Measurements from ENCODE around the gene NPW.

NPW gene

DNA sequence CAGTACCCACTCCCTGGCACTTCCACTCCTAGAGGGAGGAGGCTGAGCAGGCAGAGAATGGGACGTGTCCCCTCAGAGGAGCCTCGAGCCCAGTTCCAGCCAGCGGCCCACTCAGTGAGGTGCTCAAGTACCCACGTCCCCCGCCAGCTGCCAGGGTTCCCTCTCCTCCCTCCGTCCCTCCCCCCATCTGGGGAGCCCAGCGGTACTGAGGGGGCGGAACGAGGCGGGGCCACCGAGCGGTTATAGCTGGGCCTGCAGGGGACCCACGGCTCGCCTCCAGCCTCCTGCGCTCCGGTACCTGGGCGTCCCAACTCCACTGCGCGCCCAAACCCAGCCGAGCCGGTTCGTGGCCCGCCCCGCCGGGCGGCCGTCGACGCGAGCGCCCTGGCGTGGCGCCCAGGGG lies at the start of gene NPW:
NPW (plus strand) TSS at position 268 of the 403 bp plus-strand sequence.
- no peak for DNase-seq

DNA sequence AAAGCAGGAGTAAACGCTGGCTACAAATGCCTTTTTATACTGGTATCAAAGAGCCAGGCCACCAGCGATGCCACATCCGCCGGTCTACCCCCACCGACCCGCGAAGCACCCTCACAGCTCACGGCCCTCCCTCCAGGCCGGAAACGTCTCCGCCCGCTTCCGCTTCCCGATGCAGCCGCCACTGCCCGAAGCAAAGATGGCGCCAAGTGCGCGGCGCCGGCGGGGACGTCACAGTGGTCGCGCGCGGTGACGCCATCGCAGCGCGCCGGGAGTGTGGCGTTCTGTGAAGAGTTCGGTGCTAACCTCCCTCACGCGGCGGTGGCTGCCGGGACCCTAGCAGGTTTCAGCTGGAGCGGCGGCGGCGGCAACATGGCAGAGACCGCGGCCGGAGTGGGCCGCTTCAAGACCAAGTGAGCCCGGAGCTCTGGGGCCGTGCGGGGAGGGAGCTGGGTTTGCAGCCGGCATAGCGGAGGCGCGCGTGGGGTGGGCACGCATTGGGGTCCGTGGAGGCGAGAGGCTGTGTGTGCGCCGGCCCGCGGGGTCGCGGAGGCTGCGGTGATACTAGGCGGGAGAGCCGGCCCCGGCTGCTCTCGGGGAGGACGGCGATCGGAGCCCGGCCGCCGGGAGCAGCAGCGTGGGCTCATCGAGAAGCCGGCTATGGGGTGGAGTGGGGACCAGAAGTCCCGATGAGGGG lies 47.6 kb upstream of the NPW start, which contains the start of gene TBL3:
TBL3 (plus strand) TSS at position 258 of the 694 bp plus-strand sequence; CDS start at position 370, 112 bp downstream.
- peak; percentile 57 for DNase-seq

DNA sequence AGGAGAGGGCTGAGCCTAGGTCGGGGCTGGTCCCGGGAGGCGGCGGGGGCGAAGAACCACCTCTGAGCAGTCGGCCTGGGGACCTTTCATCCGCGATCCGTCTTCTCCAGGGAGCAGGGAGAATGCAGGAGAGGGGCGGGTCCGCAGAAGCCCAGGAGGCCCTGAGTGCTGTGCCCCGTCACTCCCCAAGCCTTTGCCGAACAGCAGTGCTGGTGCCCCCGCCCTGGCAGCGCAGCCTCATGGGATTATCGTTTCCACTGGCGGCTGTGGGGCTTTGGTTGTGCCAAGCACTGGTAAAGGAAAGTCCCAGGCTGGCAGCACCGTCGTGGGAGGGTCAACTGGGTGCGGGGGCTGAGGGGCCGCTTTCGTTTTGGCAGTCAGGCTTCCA lies 47.1 kb upstream of the NPW start:
- DNase-seq: no peak

- DNase-seq: no peak
Measured at GRCh38 chr16:1973461-1974156, 46.0 kb upstream of the NPW start.

DNA sequence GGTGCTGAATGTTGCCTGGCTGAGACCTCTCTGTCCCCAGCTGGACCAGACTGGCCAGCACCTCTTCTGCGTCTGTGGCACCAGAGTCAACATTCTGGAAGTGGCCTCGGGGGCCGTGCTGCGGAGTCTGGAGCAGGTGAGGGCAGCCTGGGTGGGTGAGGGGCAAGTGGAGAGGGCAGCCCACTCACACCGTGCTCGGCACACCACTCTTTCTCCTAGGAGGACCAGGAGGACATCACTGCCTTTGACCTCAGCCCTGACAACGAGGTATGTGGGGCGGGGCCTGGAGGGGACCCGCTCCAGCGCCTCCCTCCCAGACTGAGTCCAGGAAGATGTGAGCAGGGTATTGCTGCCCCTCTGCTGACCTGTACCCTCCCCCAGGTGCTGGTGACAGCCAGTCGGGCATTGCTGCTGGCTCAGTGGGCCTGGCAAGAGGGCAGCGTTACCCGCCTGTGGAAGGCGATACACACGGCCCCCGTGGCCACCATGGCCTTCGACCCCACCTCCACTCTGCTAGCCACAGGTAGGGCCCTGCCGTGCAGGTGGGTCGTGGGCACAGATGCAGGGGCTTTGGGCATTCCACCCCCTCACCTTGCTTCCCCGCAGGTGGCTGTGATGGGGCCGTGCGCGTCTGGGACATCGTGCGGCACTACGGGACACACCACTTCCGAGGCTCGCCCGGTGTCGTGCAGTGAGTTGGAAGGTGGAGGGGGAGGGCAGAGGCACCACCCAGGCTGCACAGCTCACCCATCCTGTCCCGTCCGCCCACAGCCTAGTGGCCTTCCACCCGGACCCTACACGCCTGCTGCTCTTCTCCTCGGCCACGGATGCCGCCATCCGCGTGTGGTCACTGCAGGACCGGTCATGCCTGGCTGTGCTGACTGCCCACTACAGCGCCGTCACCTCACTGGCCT lies 45.2 kb upstream of the NPW start:
- no peak for DNase-seq

GRCh38 chr16:1975432-1976215 lies 44.0 kb upstream of the NPW start:
- DNase-seq: no peak

DNA sequence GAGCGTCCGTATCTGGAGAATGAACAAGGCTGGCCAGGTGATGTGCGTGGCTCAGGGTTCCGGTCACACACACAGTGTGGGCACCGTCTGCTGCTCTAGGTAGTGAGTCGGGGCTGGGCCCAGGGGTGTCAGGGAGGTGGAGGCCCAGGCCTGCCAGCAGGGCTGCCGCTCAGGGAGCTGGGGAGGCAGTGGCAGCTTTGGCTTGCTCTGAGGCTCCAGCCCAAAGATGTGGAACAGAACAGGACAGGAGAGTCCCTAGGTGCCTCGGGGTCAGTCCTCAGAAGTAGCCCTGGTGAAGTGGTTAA lies 43.4 kb upstream of the NPW start:
- DNase-seq: no peak

DNA sequence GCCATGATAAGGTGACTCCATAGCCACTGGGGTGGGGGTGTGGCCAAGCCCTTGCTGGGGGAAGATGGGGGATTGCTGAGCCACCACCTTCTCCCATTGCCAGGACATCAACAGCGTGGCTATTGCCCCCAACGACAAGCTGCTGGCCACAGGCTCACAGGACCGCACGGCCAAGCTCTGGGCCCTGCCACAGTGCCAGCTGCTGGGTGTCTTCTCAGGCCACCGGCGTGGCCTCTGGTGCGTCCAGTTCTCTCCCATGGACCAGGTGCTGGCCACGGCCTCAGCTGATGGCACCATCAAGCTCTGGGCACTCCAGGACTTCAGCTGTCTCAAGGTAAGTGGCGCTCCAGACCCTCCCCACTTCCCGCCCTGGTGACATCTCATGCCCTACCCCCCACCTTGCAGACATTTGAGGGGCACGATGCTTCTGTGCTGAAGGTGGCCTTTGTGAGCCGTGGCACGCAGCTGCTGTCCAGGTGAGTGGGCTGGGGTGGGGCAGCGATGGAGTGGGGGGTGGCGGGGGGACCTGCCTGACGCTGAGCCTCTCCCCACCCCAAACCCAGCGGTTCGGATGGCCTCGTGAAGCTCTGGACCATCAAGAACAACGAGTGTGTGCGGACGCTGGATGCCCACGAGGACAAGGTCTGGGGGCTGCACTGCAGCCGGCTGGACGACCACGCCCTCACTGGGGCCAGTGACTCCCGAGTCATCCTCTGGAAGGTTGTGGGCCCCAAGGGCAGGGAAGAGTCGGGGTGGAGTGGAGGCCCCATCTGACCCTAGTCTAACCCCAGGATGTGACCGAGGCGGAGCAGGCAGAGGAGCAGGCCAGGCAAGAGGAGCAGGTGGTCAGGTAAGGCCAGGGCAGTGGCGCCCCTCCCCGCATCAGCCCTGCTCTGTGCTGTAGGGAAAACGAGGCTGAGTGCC lies 42.4 kb upstream of the NPW start:
- DNase-seq: no peak

DNA sequence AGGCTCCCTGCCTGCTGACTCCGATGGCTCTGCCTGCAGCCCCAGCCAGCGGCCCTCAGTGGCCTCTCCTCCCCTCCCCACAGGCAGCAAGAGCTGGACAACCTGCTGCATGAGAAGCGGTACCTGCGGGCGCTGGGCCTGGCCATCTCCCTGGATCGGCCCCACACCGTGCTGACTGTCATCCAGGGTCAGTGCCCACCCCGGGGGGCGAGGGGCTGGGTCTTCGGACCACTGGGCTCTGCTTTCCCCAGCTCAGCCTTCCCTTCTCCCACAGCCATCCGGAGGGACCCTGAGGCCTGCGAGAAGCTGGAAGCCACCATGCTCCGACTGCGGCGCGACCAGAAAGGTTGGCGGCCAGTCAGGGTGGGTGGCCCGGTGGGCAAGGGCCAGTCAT lies 41.7 kb upstream of the NPW start:
- DNase-seq: no peak

DNA sequence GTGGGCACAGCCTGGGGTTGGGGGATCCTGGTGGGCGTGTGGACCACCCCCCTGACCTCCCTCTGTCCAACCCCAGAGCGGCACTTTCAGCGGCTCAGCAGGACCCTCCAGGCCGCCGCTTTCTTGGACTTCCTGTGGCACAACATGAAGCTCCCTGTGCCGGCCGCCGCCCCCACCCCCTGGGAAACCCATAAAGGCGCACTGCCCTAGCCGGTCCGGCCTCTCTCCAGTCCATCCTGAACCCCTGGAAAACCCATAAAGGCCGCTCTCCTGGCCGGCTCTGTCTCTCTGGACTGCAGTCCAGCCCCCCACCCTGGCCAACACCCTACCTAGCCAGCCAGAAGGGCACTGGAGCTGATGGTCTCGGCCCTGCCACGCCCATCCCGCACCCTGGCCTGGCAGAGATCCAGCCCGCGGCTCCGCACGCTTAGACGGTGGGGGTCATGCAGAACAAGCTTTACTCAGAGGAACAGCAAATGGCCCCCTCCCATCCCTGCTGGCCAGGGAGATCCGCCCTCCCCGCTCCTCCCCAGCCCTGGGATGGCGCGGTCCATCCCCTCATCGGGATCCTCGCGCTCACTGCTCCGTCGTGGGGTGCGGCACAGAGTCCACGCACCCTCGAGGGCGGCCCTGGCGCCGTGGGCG lies 41.0 kb upstream of the NPW start:
- no peak for DNase-seq

DNA sequence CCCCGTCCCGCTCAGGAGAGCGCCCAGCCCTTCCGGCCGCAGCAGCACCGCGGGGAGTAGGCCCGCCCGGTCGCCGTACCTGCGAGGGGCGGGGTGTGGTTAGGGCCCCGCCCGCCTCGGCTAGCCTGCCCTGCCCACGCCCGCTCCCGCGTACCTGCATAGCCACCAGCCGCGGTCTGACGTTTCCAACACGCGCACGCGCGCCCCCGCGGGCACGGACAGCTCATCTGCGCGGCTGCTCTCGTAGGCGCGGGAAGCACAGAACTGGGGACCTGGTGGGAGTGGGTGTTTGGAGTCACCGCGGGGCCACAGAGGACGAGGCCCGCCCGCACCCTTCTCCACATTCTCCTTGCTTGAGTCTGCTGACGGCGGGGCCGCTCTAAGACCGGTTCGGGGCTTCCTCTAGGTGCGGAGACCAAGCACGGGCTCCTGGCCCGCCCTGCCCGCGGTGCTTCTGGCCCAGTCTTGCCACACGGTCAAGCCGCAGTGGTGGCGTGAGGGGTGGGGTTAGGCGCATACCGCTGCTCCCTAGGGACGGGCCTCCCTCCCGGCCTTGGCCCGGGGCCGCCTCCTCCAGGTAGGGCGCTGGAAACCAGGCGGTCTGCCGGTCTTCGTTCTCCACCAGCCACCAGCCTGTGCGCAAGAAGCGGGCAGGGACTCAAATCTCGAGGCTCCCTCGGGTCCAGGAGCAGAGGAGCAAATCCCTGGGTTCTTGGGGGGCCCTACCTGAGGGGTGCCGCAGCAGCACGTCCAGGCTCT lies 40.1 kb upstream of the NPW start:
- DNase-seq: no peak

- no peak for DNase-seq
Measured at GRCh38 chr16:1980030-1980769, 39.4 kb upstream of the NPW start.

DNA sequence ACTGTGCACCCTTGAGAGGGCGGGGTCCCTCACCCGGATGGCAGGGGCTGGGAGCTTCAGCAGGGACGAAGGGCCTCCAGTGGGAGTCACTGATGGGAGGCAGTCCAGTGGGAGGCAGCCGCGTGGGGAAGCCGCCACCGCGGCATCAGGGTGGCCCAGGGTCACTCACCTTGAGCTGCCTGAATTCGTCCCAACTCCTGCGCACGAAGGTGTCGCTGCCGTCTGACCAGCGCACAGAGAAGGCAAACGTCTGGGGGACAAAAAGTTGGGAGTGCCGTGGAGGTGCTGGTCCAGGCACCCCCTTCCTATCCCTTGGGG lies 38.9 kb upstream of the NPW start:
- DNase-seq: no peak

GRCh38 chr16:1981398-1981836 lies 38.2 kb upstream of the NPW start, which contains the start of gene NOXO1:
Gene NOXO1, minus strand, starts transcription at chr16:1981469. Its CDS starts 290 bp downstream, at chr16:1981179.
- DNase-seq: no peak

- DNase-seq: no peak
Measured at GRCh38 chr16:1982013-1982433, 37.6 kb upstream of the NPW start.

DNA sequence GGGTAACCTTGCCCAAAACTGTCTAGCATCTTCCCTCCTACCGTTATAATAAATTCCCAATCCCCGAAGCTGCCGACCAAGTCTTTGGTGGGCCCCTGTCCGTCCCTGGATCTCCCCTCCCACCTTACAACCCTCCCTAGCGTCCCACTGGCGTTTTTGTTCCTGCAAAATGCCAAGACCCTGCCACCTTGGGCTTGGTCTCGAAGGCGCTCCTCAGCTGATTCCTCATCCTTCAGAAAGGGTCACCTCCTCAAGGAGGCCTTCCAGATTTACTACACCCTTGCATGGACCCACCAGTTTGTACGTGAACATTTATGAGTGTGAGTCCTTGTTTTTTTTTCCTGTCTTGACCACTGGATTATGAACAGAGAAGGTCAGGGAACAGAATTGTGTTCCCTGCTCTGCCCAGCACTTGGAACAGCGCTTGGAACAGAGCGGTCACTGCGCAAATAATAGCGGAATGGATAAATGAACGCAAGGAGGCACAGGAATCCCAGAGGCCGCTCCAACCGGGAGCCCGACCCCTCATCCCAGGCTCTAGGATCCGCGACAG lies 36.5 kb upstream of the NPW start:
- DNase-seq: no peak

- peak; percentile 48 for DNase-seq
Measured at GRCh38 chr16:1983544-1984346, 35.8 kb upstream of the NPW start, which contains the start of gene GFER. Gene GFER, plus strand, starts transcription at chr16:1984193. Its CDS starts 26 bp downstream, at chr16:1984219.
